ENCODE data around the gene WWP2.

- TF ChIP-seq BHLHE40 (IDR thresholded peaks at IDR 0.05; ENCODE audit: borderline replicate concordance) (no peak), ARNT (IDR thresholded peaks at IDR 0.05) (no peak), SP1 (IDR thresholded peaks at IDR 0.05) (no peak), ELF4 (IDR thresholded peaks at IDR 0.05) (no peak), FOXM1 (IDR thresholded peaks at IDR 0.05; ENCODE audit: borderline replicate concordance) (no peak)
Observed at GRCh38 chr16:69859105-69859989, 97.2 kb downstream of the WWP2 start.

Measured in HEK293T (cell line).